Naive thymus-derived CD4-positive, alpha-beta T cell (primary cell): ENCODE measurements around the gene UBASH3B. TPM values are rescaled to one million over a fixed set of nuclear protein-coding genes. Genes with fewer than 3 reads are reported as not detected.

ENCODE experiments used
- ATAC-seq: fragments of 150-1000 bp; cut with Tn5 transposase; 2 replicates; pipeline ENCODE4 v1.10.0; 2021; ENCODE audit warnings: mild to moderate bottlenecking, moderate library complexity
- CTCF ChIA-PET: fragments of 350-600 bp; sonication (Branson Sonifier 250); formaldehyde crosslinking; loops from one replicate; lab custom pipeline; 2021; ENCODE audit warnings: antibody characterized with exemption; lab: Charles Lee
- POLR2A ChIA-PET: fragments of 350-600 bp; sonication (Branson Sonifier 250); formaldehyde crosslinking; loops from one replicate; lab custom pipeline; 2021; ENCODE audit warnings: antibody characterized with exemption, inconsistent platforms; lab: Charles Lee
- DNase-seq, 9 donors: peaks; one replicate each; pipeline versions ENCODE4 v3.0.0 to v3.0.0-alpha.2; 2020 to 2022; ENCODE audit warnings: mixed read lengths in 1 of 9
- H3K27ac ChIP-seq: one replicate; pipeline ENCODE4 v1.7.0; 2013; ENCODE audit warnings: mild to moderate bottlenecking, low read depth, low read length, moderate library complexity
- H3K27me3 ChIP-seq, 2 donors: one replicate each; pipeline ENCODE4 v1.7.0; 2013; ENCODE audit warnings: low read length in 2 of 2, mild to moderate bottlenecking in 2 of 2, moderate library complexity in 2 of 2; ENCODE audit not compliant: control insufficient read depth in 2 of 2, insufficient read depth in 2 of 2
- H3K36me3 ChIP-seq, 3 experiments: 1 replicate in 2 of 3; 2 replicates in 1 of 3; pipeline ENCODE4 v1.7.0; 2013; ENCODE audit warnings: low read length in 3 of 3, mild to moderate bottlenecking in 3 of 3, moderate library complexity in 1 of 3; ENCODE audit not compliant: insufficient read depth in 3 of 3, control insufficient read depth in 2 of 3
- H3K4me1 ChIP-seq, 2 donors: one replicate each; pipeline ENCODE4 v1.7.0; 2013; ENCODE audit warnings: low read length in 2 of 2, mild to moderate bottlenecking in 2 of 2, moderate library complexity in 1 of 2; ENCODE audit not compliant: control insufficient read depth in 2 of 2, insufficient read depth in 2 of 2
- H3K4me3 ChIP-seq: 2 replicates; pipeline ENCODE4 v1.7.0; 2013; ENCODE audit warnings: mild to moderate bottlenecking, low read length
- H3K9me3 ChIP-seq, 3 experiments: 1 replicate in 2 of 3; 2 replicates in 1 of 3; pipeline ENCODE4 v1.7.0; 2013; ENCODE audit warnings: low read length in 3 of 3; ENCODE audit not compliant: control insufficient read depth in 2 of 3
- H3K27ac Mint-ChIP-seq, 9 donors: one replicate each; pipeline ENCODE4 v1.8.0; 2020 to 2022; ENCODE audit warnings: mixed read lengths in 9 of 9, mild to moderate bottlenecking in 8 of 9, moderate library complexity in 5 of 9, inconsistent platforms in 2 of 9
- H3K27me3 Mint-ChIP-seq, 5 donors: one replicate each; pipeline ENCODE4 v1.8.0; 2021 to 2022; ENCODE audit warnings: mixed read lengths in 5 of 5, mild to moderate bottlenecking in 1 of 5
- H3K36me3 Mint-ChIP-seq, 5 donors: one replicate each; pipeline ENCODE4 v1.8.0; 2020 to 2022; ENCODE audit warnings: mixed read lengths in 5 of 5, mild to moderate bottlenecking in 3 of 5, inconsistent platforms in 1 of 5
- H3K4me1 Mint-ChIP-seq, 7 donors: one replicate each; pipeline ENCODE4 v1.8.0; 2020 to 2022; ENCODE audit warnings: mixed read lengths in 7 of 7, mild to moderate bottlenecking in 3 of 7, inconsistent platforms in 1 of 7
- H3K4me3 Mint-ChIP-seq, 10 donors: one replicate each; pipeline ENCODE4 v1.8.0; 2020 to 2022; ENCODE audit warnings: mild to moderate bottlenecking in 10 of 10, mixed read lengths in 10 of 10, moderate library complexity in 6 of 10, inconsistent platforms in 2 of 10
- H3K9me3 Mint-ChIP-seq, 11 donors: one replicate each; pipeline ENCODE4 v1.8.0; 2020 to 2022; ENCODE audit warnings: mixed read lengths in 11 of 11, mild to moderate bottlenecking in 4 of 11, inconsistent platforms in 1 of 11, moderate library complexity in 1 of 11
- intact Hi-C, 2 donors: fragments of 100-400 bp; cut with micrococcal nuclease; formaldehyde crosslinking; loops; one replicate each; pipeline ENCODE4 v1.15.1; 2023
- polyA plus RNA-seq, 2 donors: library from polyadenylated mRNA; unstranded; fragments of 300-500 nt; fragmentation: Illumina TruSeq; gene quantifications; one replicate each; pipeline ENCODE4 v1.2.3, GENCODE V29; 2021
- total RNA-seq, 6 experiments: library from RNA in 5 of 6; stranded (reverse) in 5 of 6; gene quantifications; 1 replicate in 5 of 6; 2 replicates in 1 of 6; pipeline ENCODE4 v1.2.3 and lab custom pipeline; 2021 to 2026

UBASH3B gene
- total and polyA plus RNA-seq, 7 experiments from 2014 or later = 10.3 to 49.8 (median 42.3) TPM

DNA sequence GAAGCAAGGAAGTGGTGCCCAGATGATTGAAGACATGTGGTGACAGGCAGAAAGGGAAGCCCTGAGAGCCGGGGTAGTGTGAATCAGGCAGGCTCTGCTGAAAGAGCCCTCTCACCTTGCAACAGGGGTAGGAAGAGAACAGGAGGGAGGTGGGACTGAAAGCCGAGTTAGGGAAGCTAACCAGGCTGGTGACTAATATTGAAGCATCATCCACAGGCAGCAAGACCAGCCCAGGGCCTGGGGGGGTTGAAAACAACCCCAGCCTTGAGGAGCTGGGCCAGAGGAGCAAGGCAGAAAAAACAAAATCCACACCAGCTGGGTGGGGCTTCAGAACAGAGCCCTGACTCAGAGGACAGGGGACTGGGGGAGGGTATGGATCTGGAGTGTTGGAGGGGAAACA, 147.8 kb downstream of the UBASH3B start:
- Histone ChIP-seq H3K9me3 (no peaks in the 10 kb centered on the region), H3K4me1 (peaks cover 0 to 2% of the 10 kb centered on the region in 2 donors), H3K27ac (no peak overlapping the region), H3K36me3 (peaks cover 0 to 57% (median 6%) of the 10 kb centered on the region in 3 experiments), H3K27me3 (no peaks in the 10 kb centered on the region), H3K4me3 (no peak overlapping the region)
- Mint-ChIP-seq H3K4me3 (no peak overlapping the region), H3K9me3 (no peaks in the 10 kb centered on the region), H3K4me1 (peaks cover 5 to 27% (median 15%) of the 10 kb centered on the region in 7 donors), H3K36me3 (peaks cover 7 to 63% (median 16%) of the 10 kb centered on the region in 5 donors), H3K27me3 (no peaks in the 10 kb centered on the region), H3K27ac (peak overlapping the region in 3 of 9 donors; percentile 12 to 51 (median 25))
- ATAC-seq (no peak), DNase-seq (no peak)
- intact Hi-C loops = no loop called here
- POLR2A ChIA-PET = interaction anchor here (0.7 kb wide), 1 partner anchor 244 kb away, joined by 3 read pairs; no protein-coding TSS in a partner anchor
- CTCF ChIA-PET = no interaction called here

GRCh38 chr11:122803716-122804115, 148.2 kb downstream of the UBASH3B start:
- CTCF ChIA-PET = no interaction called here
- Mint-ChIP-seq H3K27me3 (no peaks in the 10 kb centered on the region), H3K4me1 (peaks cover 9 to 31% (median 19%) of the 10 kb centered on the region in 7 donors), H3K27ac (peak overlapping the region in 5 of 9 donors; percentile 9 to 71 (median 30)), H3K4me3 (no peak overlapping the region), H3K9me3 (no peaks in the 10 kb centered on the region), H3K36me3 (peaks cover 7 to 66% (median 16%) of the 10 kb centered on the region in 5 donors)
- H3K4me3 ChIP-seq = no peak overlapping the region
- no peak for DNase-seq
- H3K27ac ChIP-seq = no peak overlapping the region
- no peak for ATAC-seq
- H3K4me1 ChIP-seq = peaks cover 0 to 5% of the 10 kb centered on the region in 2 donors
- no peaks in the 10 kb centered on the region for H3K9me3 ChIP-seq
- no peaks in the 10 kb centered on the region for H3K27me3 ChIP-seq
- intact Hi-C loops = no loop called here
- POLR2A ChIA-PET = interaction anchor here (0.7 kb wide), 1 partner anchor 244 kb away, joined by 3 read pairs; no protein-coding TSS in a partner anchor
- peaks cover 0 to 53% (median 6%) of the 10 kb centered on the region in 3 experiments for H3K36me3 ChIP-seq

GRCh38 chr11:122804161-122804560, 148.6 kb downstream of the UBASH3B start:
- DNase-seq = no peak
- Histone ChIP-seq H3K9me3 (no peaks in the 10 kb centered on the region), H3K4me3 (no peak overlapping the region), H3K27ac (no peak overlapping the region), H3K36me3 (peaks cover 0 to 50% (median 6%) of the 10 kb centered on the region in 3 experiments), H3K27me3 (no peaks in the 10 kb centered on the region), H3K4me1 (peaks cover 0 to 5% of the 10 kb centered on the region in 2 donors)
- H3K27ac Mint-ChIP-seq = peak overlapping the region in 5 of 9 donors; percentile 9 to 71 (median 30)
- intact Hi-C loops = no loop called here
- no peak overlapping the region for H3K4me3 Mint-ChIP-seq
- peaks cover 4 to 62% (median 16%) of the 10 kb centered on the region in 5 donors for H3K36me3 Mint-ChIP-seq
- H3K9me3 Mint-ChIP-seq = no peaks in the 10 kb centered on the region
- no peak for ATAC-seq
- CTCF ChIA-PET = no interaction called here
- H3K27me3 Mint-ChIP-seq = no peaks in the 10 kb centered on the region
- POLR2A ChIA-PET = no interaction called here
- peaks cover 10 to 36% (median 20%) of the 10 kb centered on the region in 7 donors for H3K4me1 Mint-ChIP-seq

GRCh38 chr11:122804796-122805195, 149.3 kb downstream of the UBASH3B start:
- Mint-ChIP-seq H3K9me3 (no peaks in the 10 kb centered on the region), H3K27ac (peak overlapping the region in 4 of 9 donors; percentile 16 to 79 (median 38)), H3K4me3 (peak overlapping the region in 1 of 10 donors; percentile 36), H3K27me3 (no peaks in the 10 kb centered on the region), H3K36me3 (peaks cover 4 to 62% (median 22%) of the 10 kb centered on the region in 5 donors), H3K4me1 (peaks cover 10 to 41% (median 23%) of the 10 kb centered on the region in 7 donors)
- intact Hi-C loops = no loop called here
- DNase-seq = no peak
- Histone ChIP-seq H3K36me3 (peaks cover 0 to 53% (median 6%) of the 10 kb centered on the region in 3 experiments), H3K4me1 (peaks cover 0 to 5% of the 10 kb centered on the region in 2 donors), H3K27me3 (no peaks in the 10 kb centered on the region), H3K9me3 (no peaks in the 10 kb centered on the region), H3K27ac (no peak overlapping the region), H3K4me3 (no peak overlapping the region)
- POLR2A ChIA-PET = interaction anchor here (0.5 kb wide), 1 partner anchor 17 kb away, joined by 3 read pairs; no protein-coding TSS in a partner anchor
- CTCF ChIA-PET = interaction anchor here (1.4 kb wide), 1 partner anchor 47 kb away, joined by 3 read pairs; no protein-coding TSS in a partner anchor
- ATAC-seq = no peak

GRCh38 chr11:122807731-122808477, 152.4 kb downstream of the UBASH3B start:
- Histone ChIP-seq H3K27me3 (no peaks in the 10 kb centered on the region), H3K27ac (no peak overlapping the region), H3K36me3 (peaks cover 0 to 36% (median 0%) of the 10 kb centered on the region in 3 experiments), H3K4me1 (peaks cover 0 to 14% of the 10 kb centered on the region in 2 donors), H3K9me3 (no peaks in the 10 kb centered on the region), H3K4me3 (no peak overlapping the region)
- H3K9me3 Mint-ChIP-seq = peaks cover 0 to 1% (median 0%) of the 10 kb centered on the region in 11 donors
- H3K4me1 Mint-ChIP-seq = peaks cover 22 to 57% (median 40%) of the 10 kb centered on the region in 7 donors
- POLR2A ChIA-PET = interaction anchor here (0.9 kb wide), 1 partner anchor 25 kb away, joined by 3 read pairs; no protein-coding TSS in a partner anchor
- DNase-seq = no peak
- CTCF ChIA-PET = interaction anchor here (1.1 to 4.2 kb wide), 8 partner anchors 12 to 45 kb away, joined by 3 to 42 read pairs (median 4); no protein-coding TSS in a partner anchor
- peak overlapping the region in 8 of 9 donors; percentile 19 to 82 (median 70) for H3K27ac Mint-ChIP-seq
- no peaks in the 10 kb centered on the region for H3K27me3 Mint-ChIP-seq
- intact Hi-C loops = no loop called here
- H3K36me3 Mint-ChIP-seq = peaks cover 4 to 53% (median 19%) of the 10 kb centered on the region in 5 donors
- no peak for ATAC-seq
- H3K4me3 Mint-ChIP-seq = peak overlapping the region in 3 of 10 donors; percentile 31 to 46 (median 46)

DNA sequence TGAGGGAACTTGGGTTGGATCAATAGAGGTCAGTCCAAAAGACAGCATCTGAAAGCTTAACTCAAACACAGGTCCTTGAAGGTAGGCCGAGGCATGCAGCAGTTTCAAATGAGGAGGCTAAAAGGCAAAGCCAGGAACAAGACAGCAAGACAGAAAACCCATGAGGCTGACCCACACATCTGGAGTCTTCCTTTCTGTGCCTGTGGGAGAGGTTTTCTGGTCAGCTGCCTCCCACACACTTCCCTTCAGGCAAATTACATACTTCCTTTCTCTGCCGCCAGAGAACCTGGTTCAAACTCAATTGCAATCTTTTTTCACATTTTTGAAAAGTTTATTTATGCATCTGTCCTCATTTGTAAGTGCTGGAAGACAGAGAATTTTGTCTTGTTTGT, 153.0 kb downstream of the UBASH3B start:
- H3K4me1 Mint-ChIP-seq = peaks cover 22 to 60% (median 41%) of the 10 kb centered on the region in 7 donors
- intact Hi-C loops = no loop called here
- peaks cover 0 to 14% of the 10 kb centered on the region in 2 donors for H3K4me1 ChIP-seq
- ChIA-PET POLR2A (interaction anchor here (0.9 kb wide), 1 partner anchor 25 kb away, joined by 3 read pairs; no protein-coding TSS in a partner anchor), CTCF (interaction anchor here (0.6 to 4.2 kb wide), 7 partner anchors 12 to 288 kb away, joined by 3 to 42 read pairs (median 3); no protein-coding TSS in a partner anchor)
- no peaks in the 10 kb centered on the region for H3K9me3 ChIP-seq
- H3K9me3 Mint-ChIP-seq = peaks cover 0 to 1% (median 0%) of the 10 kb centered on the region in 11 donors
- DNase-seq (peak in 1 of 9 donors; percentile 30), ATAC-seq (no peak)
- H3K27me3 Mint-ChIP-seq = no peaks in the 10 kb centered on the region
- peaks cover under 1 to 50% (median 16%) of the 10 kb centered on the region in 5 donors for H3K36me3 Mint-ChIP-seq
- H3K36me3 ChIP-seq = peaks cover 0 to 30% (median 0%) of the 10 kb centered on the region in 3 experiments
- no peaks in the 10 kb centered on the region for H3K27me3 ChIP-seq
- H3K4me3 Mint-ChIP-seq = peak overlapping the region in 3 of 10 donors; percentile 31 to 46 (median 46)
- H3K27ac ChIP-seq = no peak overlapping the region
- H3K4me3 ChIP-seq = no peak overlapping the region
- H3K27ac Mint-ChIP-seq = peak overlapping the region in 8 of 9 donors; percentile 19 to 82 (median 70)
